K562 (cell line): ENCODE measurements around the gene RNASE4. TPM values are rescaled to one million over a fixed set of nuclear protein-coding genes. Genes with fewer than 3 reads are reported as not detected.

Experiments used
- ATAC-seq: fragments of 200-7000 bp; cut with Tn5 transposase; 3 replicates; pipeline ENCODE4 v1.9.1; 2020; ENCODE audit warnings: moderate library complexity
- BruUV-seq: library from RNA; stranded (reverse); fragments of 400-500 nt; replicated peaks from 2 replicates; lab custom pipeline; 2021; lab: Mats Ljungman, UMichigan
- CTCF ChIA-PET: fragments of 300-600 bp; formaldehyde crosslinking; extraction: SDS; loops from one replicate; lab custom pipeline; 2021; ENCODE audit warnings: low intra/inter-chr PET ratio; lab: Yijun Ruan, JAX
- POLR2A ChIA-PET: fragments of 300-600, 350-650 bp; sonication (Branson Sonifier 250); formaldehyde crosslinking; extraction: SDS; loops from one replicate; lab custom pipeline; 2021; ENCODE audit warnings: antibody characterized with exemption, inconsistent platforms; lab: Yijun Ruan, JAX
- DNase-seq, 4 experiments: peaks; one replicate each; pipeline versions ENCODE4 v3.0.0 to v3.0.0-alpha.2; 2011 to 2018; ENCODE audit warnings: low spot score in 3 of 4, mixed read lengths in 3 of 4; ENCODE audit errors: extremely low read depth in 1 of 4
- FAIRE-seq: peaks from 2 replicates; lab custom pipeline; 2011; peaks lifted over from hg19 to GRCh38; lab: Jason Lieb, UNC
- H2AFZ ChIP-seq: 2 replicates; pipeline ENCODE4 v1.6.0; 2011; ENCODE audit warnings: low read depth, low read length, control low read depth, inconsistent platforms
- H3K27ac ChIP-seq: fragments of 200-600 bp; 3 replicates; pipeline ENCODE4 v1.8.0; 2011; ENCODE audit warnings: low read depth, mild to moderate bottlenecking, control low read depth, inconsistent platforms, low read length, moderate library complexity, mixed read lengths; ENCODE audit errors: extremely low read depth
- H3K27me3 ChIP-seq, 2 experiments: fragments of 300-600 bp in 1 of 2; 2 replicates in 1 of 2; 3 replicates in 1 of 2; pipeline versions ENCODE4 v1.6.0 to v1.8.0; 2011; ENCODE audit warnings: inconsistent platforms in 2 of 2, low read length in 2 of 2, mild to moderate bottlenecking in 1 of 2, mixed read lengths in 1 of 2, moderate library complexity in 1 of 2; ENCODE audit not compliant: control insufficient read depth in 2 of 2, insufficient read depth in 2 of 2
- H3K36me3 ChIP-seq: fragments of 300-600 bp; 3 replicates; pipeline ENCODE4 v1.8.0; 2011; ENCODE audit warnings: mild to moderate bottlenecking, low read length, inconsistent platforms; ENCODE audit not compliant: control insufficient read depth, insufficient read depth
- H3K4me1 ChIP-seq, 2 experiments: fragments of 200-600 bp in 1 of 2; replicated peaks in 1 of 2; 2 replicates in 1 of 2; 3 replicates in 1 of 2; pipeline versions ENCODE4 v1.5.1 to v1.8.0; 2011; ENCODE audit warnings: inconsistent platforms in 2 of 2, low read length in 2 of 2, mild to moderate bottlenecking in 1 of 2, mixed read lengths in 1 of 2, moderate library complexity in 1 of 2; ENCODE audit not compliant: control insufficient read depth in 2 of 2, insufficient read depth in 2 of 2
- H3K4me2 ChIP-seq: 2 replicates; pipeline ENCODE4 v1.6.1; 2011; ENCODE audit warnings: low read length, control low read depth, inconsistent platforms, mixed read lengths; ENCODE audit not compliant: insufficient read depth
- H3K4me3 ChIP-seq: fragments of 200-600 bp; sonication (generic), shearing (Covaris generic); 2 replicates; pipeline ENCODE4 v1.5.1; 2016; ENCODE audit warnings: control low read depth, inconsistent platforms
- H3K79me2 ChIP-seq: fragments of 200-600 bp; 3 replicates; pipeline ENCODE4 v1.8.0; 2011; ENCODE audit warnings: low read length, inconsistent platforms; ENCODE audit not compliant: control insufficient read depth, insufficient read depth
- H3K9ac ChIP-seq, 2 experiments: 2 replicates each; pipeline versions ENCODE4 v1.6.0 to v1.6.1; 2011; ENCODE audit warnings: low read depth in 2 of 2, low read length in 2 of 2, control low read depth in 1 of 2, inconsistent platforms in 1 of 2, mild to moderate bottlenecking in 1 of 2, mixed read lengths in 1 of 2; ENCODE audit not compliant: insufficient read depth in 1 of 2
- H3K9me1 ChIP-seq: one replicate; pipeline ENCODE4 v1.6.0; 2011; ENCODE audit warnings: inconsistent platforms, mild to moderate bottlenecking, low read length, moderate library complexity; ENCODE audit not compliant: control insufficient read depth, insufficient read depth
- H3K9me3 ChIP-seq: replicated peaks from 2 replicates; pipeline ENCODE4 v1.5.1; 2011; ENCODE audit warnings: low read depth, low read length, inconsistent platforms; ENCODE audit not compliant: control insufficient read depth, insufficient read depth
- H4K20me1 ChIP-seq: replicated peaks from 2 replicates; pipeline ENCODE4 v1.6.1; 2011; ENCODE audit warnings: low read length, inconsistent platforms, mixed read lengths; ENCODE audit not compliant: control insufficient read depth, insufficient read depth
- FOXJ3 ChIP-seq: sonication (generic); formaldehyde crosslinking; IDR thresholded peaks from 2 replicates; pipeline ENCODE4 v1.4.0; 2020; ENCODE audit warnings: mild to moderate bottlenecking, missing genetic modification reagents
- MAFK ChIP-seq: IDR thresholded peaks from 2 replicates; pipeline ENCODE4 v1.6.1; 2011; ENCODE audit warnings: low read length, improper control_type of control experiment
- ZC3H8 ChIP-seq: fragments of 450-650 bp; IDR thresholded peaks from 2 replicates; pipeline ENCODE4 v1.6.1; 2017
- ZFX ChIP-seq: sonication (generic); formaldehyde crosslinking; IDR thresholded peaks from 2 replicates; pipeline ENCODE4 v1.8.0; 2022; ENCODE audit warnings: mild to moderate bottlenecking, missing genetic modification reagents, moderate library complexity
- WGBS: fragments of 100-300 bp; shearing (Covaris generic); methylation state at CpG from one replicate; pipeline ENCODE4 v1.1.6; 2016; ENCODE audit warnings: low coverage, mixed read lengths; ENCODE audit not compliant: insufficient coverage; ENCODE audit errors: missing lambda C conversion rate; 5-methylcytosine and 5-hydroxymethylcytosine counted together
- in situ Hi-C: fragments of 300-500 bp; cut with MboI; formaldehyde crosslinking; loops from 4 replicates; pipeline ENCODE4 v1.15.0; 2018; ENCODE audit warnings: inconsistent platforms, mixed read lengths
- intact Hi-C: fragments of 100-400 bp; cut with micrococcal nuclease; formaldehyde crosslinking; loops from 2 replicates; pipeline ENCODE4 v1.14.2; 2022
- polyA plus RNA-seq, 8 experiments: library from polyadenylated mRNA; depleted of rRNA in 4 of 8; stranded (reverse) in 5 of 8; unstranded in 3 of 8; fragments of >200 nt; fragmentation: Nextera tagmentation in 2 of 8; fragmentation: Illumina TruSeq in 1 of 8; extraction: Ambion mirVana in 2 of 8; extraction: Trizol in 1 of 8; gene quantifications; 2 replicates each; pipeline versions ENCODE4 v1.2.1 to v1.2.3, GENCODE V29; 2011 to 2014; ENCODE audit warnings: inconsistent platforms in 1 of 8, missing spikeins in 1 of 8
- total RNA-seq, 7 experiments: library from RNA; depleted of rRNA in 6 of 7; stranded (reverse); fragments of >200 nt in 6 of 7; fragmentation: Illumina TruSeq in 2 of 7; extraction: Trizol in 2 of 7; gene quantifications; 2 replicates each; pipeline versions ENCODE4 v1.2.1 to v1.2.3, GENCODE V29; 2011 to 2021; ENCODE audit warnings: low replicate concordance in 1 of 7
- TF ChIP-seq, protein P1 (sequence below): fragments of 250-450 bp; sonication (Bioruptor Pico); IDR thresholded peaks from 2 replicates; pipeline ENCODE4 v1.8.0; 2021; ENCODE audit warnings: moderate library complexity, mild to moderate bottlenecking, inconsistent platforms

The RNASE4 gene
- total and polyA plus RNA-seq, 9 of the 15 experiments (the other 6 are each of a cell fraction or from before 2014, with no cell fraction given): 0.09 to 0.22 (median 0.13) TPM; not detected in 2

DNA sequence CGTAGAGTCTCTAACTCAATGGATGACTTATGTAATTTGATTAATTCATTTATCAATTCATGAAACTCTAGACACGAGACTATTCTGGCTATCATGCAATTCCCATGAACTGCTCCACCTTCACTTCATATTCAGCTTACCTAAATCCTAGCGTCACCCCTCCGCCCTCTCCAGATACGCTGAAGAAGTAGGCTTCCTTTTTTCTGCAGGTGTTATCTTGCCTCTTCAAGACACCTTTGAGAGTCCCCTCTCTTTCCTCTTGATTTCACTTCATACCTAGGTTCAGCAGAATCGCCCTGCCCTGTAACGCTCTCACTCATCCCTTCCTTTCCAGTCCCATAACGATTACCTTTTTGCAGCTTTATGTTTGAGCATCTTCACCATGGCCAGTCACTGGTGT is 4.0 kb upstream of the RNASE4 start (continued):
- TF ChIP-seq, protein P1, sequence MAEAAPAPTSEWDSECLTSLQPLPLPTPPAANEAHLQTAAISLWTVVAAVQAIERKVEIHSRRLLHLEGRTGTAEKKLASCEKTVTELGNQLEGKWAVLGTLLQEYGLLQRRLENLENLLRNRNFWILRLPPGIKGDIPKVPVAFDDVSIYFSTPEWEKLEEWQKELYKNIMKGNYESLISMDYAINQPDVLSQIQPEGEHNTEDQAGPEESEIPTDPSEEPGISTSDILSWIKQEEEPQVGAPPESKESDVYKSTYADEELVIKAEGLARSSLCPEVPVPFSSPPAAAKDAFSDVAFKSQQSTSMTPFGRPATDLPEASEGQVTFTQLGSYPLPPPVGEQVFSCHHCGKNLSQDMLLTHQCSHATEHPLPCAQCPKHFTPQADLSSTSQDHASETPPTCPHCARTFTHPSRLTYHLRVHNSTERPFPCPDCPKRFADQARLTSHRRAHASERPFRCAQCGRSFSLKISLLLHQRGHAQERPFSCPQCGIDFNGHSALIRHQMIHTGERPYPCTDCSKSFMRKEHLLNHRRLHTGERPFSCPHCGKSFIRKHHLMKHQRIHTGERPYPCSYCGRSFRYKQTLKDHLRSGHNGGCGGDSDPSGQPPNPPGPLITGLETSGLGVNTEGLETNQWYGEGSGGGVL (CRISPR knock-in tag): no peak
- no peak for TF ChIP-seq FOXJ3
- no peak for TF ChIP-seq ZFX (CRISPR knock-in tag)

DNA sequence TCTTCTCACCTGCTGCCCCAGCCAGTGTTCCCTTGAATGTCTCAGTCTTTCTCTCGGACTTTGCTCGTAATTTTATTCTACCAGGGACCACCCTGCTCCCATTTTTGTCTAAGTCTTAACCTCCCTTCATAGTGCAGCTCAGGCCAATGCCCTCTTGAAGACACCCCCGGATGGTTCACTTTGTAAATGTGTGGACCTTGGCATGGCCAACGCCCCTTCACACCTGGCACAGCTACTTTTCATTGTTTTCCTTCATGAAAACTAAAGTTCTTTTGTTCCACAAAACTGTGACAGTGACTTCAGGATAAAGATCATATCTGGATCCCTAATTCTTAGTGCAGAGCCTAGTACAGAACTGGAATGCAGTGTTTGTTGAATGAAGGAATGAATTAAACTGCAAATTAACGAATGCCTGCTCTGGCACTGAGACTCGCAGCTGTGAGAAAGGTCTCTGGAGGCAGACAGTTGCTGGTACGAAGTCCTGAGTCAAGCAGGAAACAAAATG is 3.5 kb upstream of the RNASE4 start:
- peaks cover 9% of the 10 kb centered on the region; the same call in 1 of the 2 replicates for H4K20me1 ChIP-seq
- H3K4me1 ChIP-seq: peaks cover 10 to 13% of the 10 kb centered on the region in 2 experiments; a peak in 3 of 5 replicates
- 0% methylated on average over 7 of the region's 7 CpGs for WGBS
- intact Hi-C loops: loop anchor here (5.0 kb wide), 1 partner anchor 339 kb away; the partner anchor contains the start of gene PARP2
- no peaks in the 10 kb centered on the region for H3K27me3 ChIP-seq
- H3K4me2 ChIP-seq: peak overlapping the region; percentile 94
- peak overlapping the region; percentile 75 for H3K4me3 ChIP-seq
- BruUV-seq: no TSS peak
- CTCF ChIA-PET: no interaction called here
- H3K9me3 ChIP-seq: no peaks in the 10 kb centered on the region
- FAIRE-seq: peak; percentile 19
- H3K27ac ChIP-seq: 0 out of 3 replicates have a peak overlapping the region, but pooled peaks have one; percentile 17
- H3K79me2 ChIP-seq: no peaks in the 10 kb centered on the region
- in situ Hi-C loops: loop anchor here (5.0 kb wide), 1 partner anchor 49 kb away; no protein-coding TSS in a partner anchor
- POLR2A ChIA-PET: interaction anchor here (0.6 to 1.7 kb wide), 5 partner anchors 11 to 291 kb away, joined by 3 to 6 read pairs (median 3); no protein-coding TSS in a partner anchor
- no peaks in the 10 kb centered on the region for H3K9me1 ChIP-seq
- peak in 1 of 4 experiments; percentile 17 for DNase-seq
- TF ChIP-seq MAFK (peak; percentile 97), ZC3H8 (no peak)
- H3K36me3 ChIP-seq: no peaks in the 10 kb centered on the region
- H3K9ac ChIP-seq: peak overlapping the region; percentile 51 to 74; a peak in 3 of 4 replicates
- H2AFZ ChIP-seq: peak overlapping the region; percentile 92
- no peak for ATAC-seq
